HepG2 (cell line): ENCODE results near the gene ZNF546. TPM values are rescaled to one million over a fixed set of nuclear protein-coding genes. Genes with fewer than 3 reads are reported as not detected.

ENCODE experiments used
- CBX5 ChIP-seq: sonication (generic); formaldehyde crosslinking; IDR thresholded peaks from 2 replicates; pipeline ENCODE4 v1.4.0; 2020; ENCODE audit warnings: missing genetic modification reagents, borderline replicate concordance
- ETV5 ChIP-seq: IDR thresholded peaks from 2 replicates; pipeline ENCODE4 v1.6.1; 2018; ENCODE audit warnings: missing biosample characterization, missing genetic modification reagents, inconsistent platforms, borderline replicate concordance
- FIP1L1 ChIP-seq: fragments of 200-400 bp; formaldehyde crosslinking; IDR thresholded peaks from 2 replicates; pipeline ENCODE4 v1.6.1; 2018; ENCODE audit warnings: low read depth, mild to moderate bottlenecking, low read length, moderate library complexity, borderline replicate concordance; ENCODE audit not compliant: insufficient read depth
- MAFK ChIP-seq, 2 experiments: IDR thresholded peaks in 1 of 2; conservative IDR thresholded peaks in 1 of 2; 2 replicates each; pipeline ENCODE4 v1.6.1; 2011; ENCODE audit warnings: improper control_type of control experiment in 2 of 2, low read length in 2 of 2
- NCOR1 ChIP-seq: fragments of 200-600 bp; sonication (generic); IDR thresholded peaks from 2 replicates; pipeline ENCODE4 v1.7.0; 2017; ENCODE audit warnings: antibody characterized with exemption, low read length, borderline replicate concordance
- NFIC ChIP-seq: IDR thresholded peaks from 2 replicates; pipeline ENCODE4 v1.6.1; 2012; ENCODE audit warnings: mild to moderate bottlenecking, low read length, inconsistent platforms
- TBL1XR1 ChIP-seq: fragments of 150-350 bp; IDR thresholded peaks from 2 replicates; pipeline ENCODE4 v1.6.1; 2014; ENCODE audit warnings: borderline replicate concordance, low read length; ENCODE audit not compliant: partially characterized antibody
- TBX2 ChIP-seq: sonication (generic); formaldehyde crosslinking; IDR thresholded peaks from 2 replicates; pipeline ENCODE4 v1.5.0; 2020; ENCODE audit warnings: missing genetic modification reagents, mild to moderate bottlenecking, borderline replicate concordance
- THYN1 ChIP-seq: sonication (generic); formaldehyde crosslinking; IDR thresholded peaks from 2 replicates; pipeline ENCODE4 v1.8.1; 2023; ENCODE audit warnings: low read depth, mild to moderate bottlenecking, moderate library complexity, missing genetic modification reagents, borderline replicate concordance
- TSC22D2 ChIP-seq: sonication (generic); formaldehyde crosslinking; IDR thresholded peaks from 2 replicates; pipeline ENCODE4 v1.5.1; 2020; ENCODE audit warnings: missing genetic modification reagents, mild to moderate bottlenecking, borderline replicate concordance
- ZBTB38 ChIP-seq: sonication (generic); formaldehyde crosslinking; IDR thresholded peaks from 2 replicates; pipeline ENCODE4 v1.5.1; 2020; ENCODE audit warnings: mild to moderate bottlenecking, missing genetic modification reagents
- ZFP1 ChIP-seq: IDR thresholded peaks from 2 replicates; pipeline ENCODE4 v1.6.1; 2016
- ZFYVE20 ChIP-seq: sonication (generic); formaldehyde crosslinking; IDR thresholded peaks from 2 replicates; pipeline ENCODE4 v1.8.0; 2023; ENCODE audit warnings: low read depth, mild to moderate bottlenecking, moderate library complexity, missing genetic modification reagents, borderline replicate concordance
- ZKSCAN1 ChIP-seq: fragments of 150-350 bp; IDR thresholded peaks from 2 replicates; pipeline ENCODE4 v1.6.1; 2014; ENCODE audit warnings: low read length
- ZNF572 ChIP-seq: sonication (generic); formaldehyde crosslinking; IDR thresholded peaks from 2 replicates; pipeline ENCODE4 v1.5.1; 2020; ENCODE audit warnings: mild to moderate bottlenecking, missing genetic modification reagents
- polyA plus RNA-seq, 8 experiments: library from polyadenylated mRNA; depleted of rRNA in 3 of 8; stranded (reverse) in 7 of 8; unstranded in 1 of 8; fragments of >200 nt; fragmentation: Illumina TruSeq in 4 of 8; extraction: Trizol in 4 of 8; gene quantifications; 2 replicates each; pipeline versions ENCODE4 v1.2.1 to v1.2.3, GENCODE V29; 2011 to 2016; ENCODE audit warnings: low read depth in 4 of 8, missing spikeins in 1 of 8, mixed read lengths in 1 of 8; ENCODE audit not compliant: insufficient read depth in 1 of 8
- total RNA-seq, 5 experiments: library from RNA; depleted of rRNA; stranded (reverse); fragments of >200 nt; fragmentation: Illumina TruSeq; extraction: Trizol; gene quantifications; 2 replicates each; pipeline ENCODE4 v1.2.3, GENCODE V29; 2016; ENCODE audit warnings: low read depth in 1 of 5
- TF ChIP-seq, protein P1 (sequence below): sonication (generic); formaldehyde crosslinking; IDR thresholded peaks from 2 replicates; pipeline ENCODE4 v1.5.0; 2020; ENCODE audit warnings: mild to moderate bottlenecking, missing genetic modification reagents, borderline replicate concordance
- TF ChIP-seq, protein P2 (sequence below): fragments of 450-650 bp; IDR thresholded peaks from 2 replicates; pipeline ENCODE4 v1.6.1; 2016
- TF ChIP-seq, protein P3 (sequence below): sonication (generic); formaldehyde crosslinking; IDR thresholded peaks from 2 replicates; pipeline ENCODE4 v1.9.0; 2021; ENCODE audit warnings: missing genetic modification reagents, mild to moderate bottlenecking, borderline replicate concordance
- TF ChIP-seq, protein P4 (sequence below): sonication (generic); formaldehyde crosslinking; IDR thresholded peaks from 2 replicates; pipeline ENCODE4 v1.4.0; 2020; ENCODE audit warnings: missing genetic modification reagents, borderline replicate concordance

ZNF546 gene
- total and polyA plus RNA-seq, 2 of the 13 experiments (the other 11 are each of a cell fraction or from before 2014, with no cell fraction given): 2.2 to 4.1 TPM

DNA sequence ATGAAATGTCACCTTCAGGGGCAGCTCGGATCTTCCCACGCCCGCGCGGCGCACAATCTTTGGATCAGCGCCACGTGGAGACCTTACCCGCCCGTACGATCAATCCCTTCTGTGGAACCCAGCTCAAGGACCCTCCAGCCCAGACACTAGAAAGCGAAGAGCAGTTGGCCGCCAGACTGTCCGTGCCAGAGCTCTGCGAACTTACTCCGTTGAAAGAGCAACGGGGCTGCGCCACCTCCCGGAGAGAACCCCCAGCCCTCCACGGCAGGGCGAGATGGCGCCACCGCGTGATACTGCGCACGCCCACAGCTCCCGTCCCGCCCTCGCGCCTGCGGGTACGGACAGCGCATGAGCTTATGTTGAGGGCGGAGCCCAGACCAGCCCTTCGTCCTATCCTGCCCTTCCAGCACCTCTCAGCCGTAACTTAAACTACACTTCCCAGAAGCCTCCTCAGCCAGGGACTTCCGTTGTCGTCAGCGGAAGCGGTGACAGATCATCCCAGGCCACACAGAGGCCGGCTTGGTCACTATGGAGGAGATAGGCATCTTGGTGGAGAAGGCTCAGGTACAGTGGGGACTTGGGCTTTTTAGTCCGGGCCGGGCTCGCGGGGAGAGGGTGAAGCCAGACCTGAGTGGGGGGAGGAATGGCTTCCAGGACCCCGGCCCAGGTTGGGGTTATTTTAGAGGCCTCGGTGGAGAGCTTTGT is 26.0 kb upstream of the ZNF546 start, which contains the start of gene PSMC4 (continued):
- TF ChIP-seq TBX2 (CRISPR knock-in tag): peak; percentile 86
- TF ChIP-seq NFIC: no peak
- no peak for TF ChIP-seq ZNF572 (CRISPR knock-in tag)
- peak; percentile 66; the same call in 1 of the 2 replicates for TF ChIP-seq ETV5
- TF ChIP-seq, protein P1, sequence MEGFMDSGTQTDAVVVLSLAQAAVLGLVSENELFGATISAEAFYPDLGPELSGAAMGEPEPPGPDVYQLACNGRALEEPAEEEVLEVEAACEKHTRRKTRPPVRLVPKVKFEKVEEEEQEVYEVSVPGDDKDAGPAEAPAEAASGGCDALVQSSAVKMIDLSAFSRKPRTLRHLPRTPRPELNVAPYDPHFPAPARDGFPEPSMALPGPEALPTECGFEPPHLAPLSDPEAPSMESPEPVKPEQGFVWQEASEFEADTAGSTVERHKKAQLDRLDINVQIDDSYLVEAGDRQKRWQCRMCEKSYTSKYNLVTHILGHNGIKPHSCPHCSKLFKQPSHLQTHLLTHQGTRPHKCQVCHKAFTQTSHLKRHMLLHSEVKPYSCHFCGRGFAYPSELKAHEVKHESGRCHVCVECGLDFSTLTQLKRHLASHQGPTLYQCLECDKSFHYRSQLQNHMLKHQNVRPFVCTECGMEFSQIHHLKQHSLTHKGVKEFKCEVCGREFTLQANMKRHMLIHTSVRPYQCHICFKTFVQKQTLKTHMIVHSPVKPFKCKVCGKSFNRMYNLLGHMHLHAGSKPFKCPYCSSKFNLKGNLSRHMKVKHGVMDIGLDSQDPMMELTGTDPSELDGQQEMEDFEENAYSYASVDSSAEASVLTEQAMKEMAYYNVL (CRISPR knock-in tag): peak; percentile 79; the same call in 1 of the 2 replicates
- no peak for TF ChIP-seq MAFK (conservative IDR thresholded peaks at IDR 0.05 in 1 of 2, IDR thresholded peaks at IDR 0.05 in 1 of 2; ENCODE audit: low read length in 2 of 2)
- TF ChIP-seq NCOR1: no peak; the same call in 1 of the 2 replicates
- TF ChIP-seq TSC22D2 (CRISPR knock-in tag): peak; percentile 91; the same call in 1 of the 2 replicates
- 0 out of 2 replicates have a peak, but pooled peaks have one; percentile 77 for TF ChIP-seq ZFP1 (CRISPR knock-in tag)
- TF ChIP-seq ZBTB38: peak; percentile 98
- TF ChIP-seq, protein P2, sequence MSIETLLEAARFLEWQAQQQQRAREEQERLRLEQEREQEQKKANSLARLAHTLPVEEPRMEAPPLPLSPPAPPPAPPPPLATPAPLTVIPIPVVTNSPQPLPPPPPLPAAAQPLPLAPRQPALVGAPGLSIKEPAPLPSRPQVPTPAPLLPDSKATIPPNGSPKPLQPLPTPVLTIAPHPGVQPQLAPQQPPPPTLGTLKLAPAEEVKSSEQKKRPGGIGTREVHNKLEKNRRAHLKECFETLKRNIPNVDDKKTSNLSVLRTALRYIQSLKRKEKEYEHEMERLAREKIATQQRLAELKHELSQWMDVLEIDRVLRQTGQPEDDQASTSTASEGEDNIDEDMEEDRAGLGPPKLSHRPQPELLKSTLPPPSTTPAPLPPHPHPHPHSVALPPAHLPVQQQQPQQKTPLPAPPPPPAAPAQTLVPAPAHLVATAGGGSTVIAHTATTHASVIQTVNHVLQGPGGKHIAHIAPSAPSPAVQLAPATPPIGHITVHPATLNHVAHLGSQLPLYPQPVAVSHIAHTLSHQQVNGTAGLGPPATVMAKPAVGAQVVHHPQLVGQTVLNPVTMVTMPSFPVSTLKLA: peak; percentile 69
- no peak for TF ChIP-seq TBL1XR1
- peak; percentile 92; the same call in 1 of the 2 replicates for TF ChIP-seq CBX5 (CRISPR knock-in tag)
- TF ChIP-seq, protein P3, sequence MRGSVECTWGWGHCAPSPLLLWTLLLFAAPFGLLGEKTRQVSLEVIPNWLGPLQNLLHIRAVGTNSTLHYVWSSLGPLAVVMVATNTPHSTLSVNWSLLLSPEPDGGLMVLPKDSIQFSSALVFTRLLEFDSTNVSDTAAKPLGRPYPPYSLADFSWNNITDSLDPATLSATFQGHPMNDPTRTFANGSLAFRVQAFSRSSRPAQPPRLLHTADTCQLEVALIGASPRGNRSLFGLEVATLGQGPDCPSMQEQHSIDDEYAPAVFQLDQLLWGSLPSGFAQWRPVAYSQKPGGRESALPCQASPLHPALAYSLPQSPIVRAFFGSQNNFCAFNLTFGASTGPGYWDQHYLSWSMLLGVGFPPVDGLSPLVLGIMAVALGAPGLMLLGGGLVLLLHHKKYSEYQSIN: no peak
- TF ChIP-seq ZKSCAN1: 0 out of 2 replicates have a peak, but pooled peaks have one; percentile 30
- TF ChIP-seq ZFYVE20 (CRISPR knock-in tag): no peak
- TF ChIP-seq FIP1L1: no peak
- TF ChIP-seq, protein P4, sequence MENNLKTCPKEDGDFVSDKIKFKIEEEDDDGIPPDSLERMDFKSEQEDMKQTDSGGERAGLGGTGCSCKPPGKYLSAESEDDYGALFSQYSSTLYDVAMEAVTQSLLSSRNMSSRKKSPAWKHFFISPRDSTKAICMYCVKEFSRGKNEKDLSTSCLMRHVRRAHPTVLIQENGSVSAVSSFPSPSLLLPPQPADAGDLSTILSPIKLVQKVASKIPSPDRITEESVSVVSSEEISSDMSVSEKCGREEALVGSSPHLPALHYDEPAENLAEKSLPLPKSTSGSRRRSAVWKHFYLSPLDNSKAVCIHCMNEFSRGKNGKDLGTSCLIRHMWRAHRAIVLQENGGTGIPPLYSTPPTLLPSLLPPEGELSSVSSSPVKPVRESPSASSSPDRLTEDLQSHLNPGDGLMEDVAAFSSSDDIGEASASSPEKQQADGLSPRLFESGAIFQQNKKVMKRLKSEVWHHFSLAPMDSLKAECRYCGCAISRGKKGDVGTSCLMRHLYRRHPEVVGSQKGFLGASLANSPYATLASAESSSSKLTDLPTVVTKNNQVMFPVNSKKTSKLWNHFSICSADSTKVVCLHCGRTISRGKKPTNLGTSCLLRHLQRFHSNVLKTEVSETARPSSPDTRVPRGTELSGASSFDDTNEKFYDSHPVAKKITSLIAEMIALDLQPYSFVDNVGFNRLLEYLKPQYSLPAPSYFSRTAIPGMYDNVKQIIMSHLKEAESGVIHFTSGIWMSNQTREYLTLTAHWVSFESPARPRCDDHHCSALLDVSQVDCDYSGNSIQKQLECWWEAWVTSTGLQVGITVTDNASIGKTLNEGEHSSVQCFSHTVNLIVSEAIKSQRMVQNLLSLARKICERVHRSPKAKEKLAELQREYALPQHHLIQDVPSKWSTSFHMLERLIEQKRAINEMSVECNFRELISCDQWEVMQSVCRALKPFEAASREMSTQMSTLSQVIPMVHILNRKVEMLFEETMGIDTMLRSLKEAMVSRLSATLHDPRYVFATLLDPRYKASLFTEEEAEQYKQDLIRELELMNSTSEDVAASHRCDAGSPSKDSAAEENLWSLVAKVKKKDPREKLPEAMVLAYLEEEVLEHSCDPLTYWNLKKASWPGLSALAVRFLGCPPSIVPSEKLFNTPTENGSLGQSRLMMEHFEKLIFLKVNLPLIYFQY (CRISPR knock-in tag): 0 out of 2 replicates have a peak, but pooled peaks have one; percentile 65
- TF ChIP-seq THYN1: no peak
